ENCODE data around the gene SERPINA6. TPM values are rescaled to one million over a fixed set of nuclear protein-coding genes. Genes with fewer than 3 reads are reported as not detected.

SERPINA6 gene
- total RNA-seq, 1 donor from 2014 or later, result not detected

- DNase-seq (ENCODE audit: low read depth), result no peak
- TF ChIP-seq CTCF (IDR thresholded peaks at IDR 0.05; ENCODE audit: insufficient read depth, low read length, poor library complexity, severe bottlenecking), result no peak
- Histone ChIP-seq H3K27me3 (ENCODE audit: control insufficient read depth, insufficient read depth, low read length) (no peaks in the 10 kb centered on the region), H3K36me3 (ENCODE audit: control insufficient read depth, insufficient read depth, low read length) (no peaks in the 10 kb centered on the region), H3K4me3 (ENCODE audit: low read depth, low read length) (no peak overlapping the region)
Measured at GRCh38 chr14:94321421-94322271, 1.5 kb downstream of the SERPINA6 start.

GRCh38 chr14:94320243-94320642, 2.9 kb downstream of the SERPINA6 start:
- Histone ChIP-seq H3K36me3 (ENCODE audit: control insufficient read depth, insufficient read depth, low read length) (no peaks in the 10 kb centered on the region), H3K27me3 (ENCODE audit: control insufficient read depth, insufficient read depth, low read length) (no peaks in the 10 kb centered on the region), H3K4me3 (ENCODE audit: low read depth, low read length) (no peak overlapping the region)
- no peak for DNase-seq (ENCODE audit: low read depth)
- TF ChIP-seq CTCF (IDR thresholded peaks at IDR 0.05; ENCODE audit: insufficient read depth, low read length, poor library complexity, severe bottlenecking), result no peak

GRCh38 chr14:94317259-94317658, 5.9 kb downstream of the SERPINA6 start:
- Histone ChIP-seq H3K36me3 (ENCODE audit: control insufficient read depth, insufficient read depth, low read length) (no peaks in the 10 kb centered on the region), H3K27me3 (ENCODE audit: control insufficient read depth, insufficient read depth, low read length) (no peaks in the 10 kb centered on the region), H3K4me3 (ENCODE audit: low read depth, low read length) (no peak overlapping the region)
- DNase-seq (ENCODE audit: low read depth), result no peak
- TF ChIP-seq CTCF (IDR thresholded peaks at IDR 0.05; ENCODE audit: insufficient read depth, low read length, poor library complexity, severe bottlenecking), result no peak

- no peak for TF ChIP-seq CTCF (IDR thresholded peaks at IDR 0.05; ENCODE audit: insufficient read depth, low read length, poor library complexity, severe bottlenecking)
- H3K27me3 ChIP-seq (ENCODE audit: control insufficient read depth, insufficient read depth, low read length), result no peaks in the 10 kb centered on the region
Measured at GRCh38 chr14:94316692-94317091, 6.4 kb downstream of the SERPINA6 start.

GRCh38 chr14:94314890-94315289, 8.2 kb downstream of the SERPINA6 start:
- Histone ChIP-seq H3K4me3 (ENCODE audit: low read depth, low read length) (no peak overlapping the region), H3K27me3 (ENCODE audit: control insufficient read depth, insufficient read depth, low read length) (no peaks in the 10 kb centered on the region), H3K36me3 (ENCODE audit: control insufficient read depth, insufficient read depth, low read length) (no peaks in the 10 kb centered on the region)
- TF ChIP-seq CTCF (IDR thresholded peaks at IDR 0.05; ENCODE audit: insufficient read depth, low read length, poor library complexity, severe bottlenecking), result no peak
- no peak for DNase-seq (ENCODE audit: low read depth)

More at GRCh38 chr14:94316692-94317091, 6.4 kb downstream of the SERPINA6 start:
- Histone ChIP-seq H3K36me3 (ENCODE audit: control insufficient read depth, insufficient read depth, low read length) (no peaks in the 10 kb centered on the region), H3K4me3 (ENCODE audit: low read depth, low read length) (no peak overlapping the region)
- DNase-seq (ENCODE audit: low read depth), result no peak

Data from kidney epithelial cell (primary cell).